ENCODE measurements around the gene HM13. TPM values are rescaled to one million over a fixed set of nuclear protein-coding genes. Genes with fewer than 3 reads are reported as not detected.

Gene HM13
- total and polyA plus RNA-seq, 2 of the 13 experiments (the other 11 are each of a cell fraction or from before 2014, with no cell fraction given): 118 to 243 TPM

- peak; percentile 10; the same call in 1 of the 2 replicates for TF ChIP-seq FOXP4 (CRISPR knock-in tag; IDR thresholded peaks at IDR 0.05)
- TF ChIP-seq ATF4 (CRISPR knock-in tag; IDR thresholded peaks at IDR 0.05): peak in 1 of 2 experiments; percentile 54; a peak in 1 of 4 replicates
- no peak for TF ChIP-seq ZBTB20 (CRISPR knock-in tag; IDR thresholded peaks at IDR 0.05; ENCODE audit: borderline replicate concordance, low read depth)
- no peak for TF ChIP-seq STAG1 (CRISPR knock-in tag; IDR thresholded peaks at IDR 0.05)
- TF ChIP-seq THAP7 (CRISPR knock-in tag; IDR thresholded peaks at IDR 0.05): no peak
- 0 out of 2 replicates have a peak, but pooled peaks have one; percentile 6 for TF ChIP-seq CHD2 (IDR thresholded peaks at IDR 0.05; ENCODE audit: low read depth, low read length)
- TF ChIP-seq MIER2 (CRISPR knock-in tag; IDR thresholded peaks at IDR 0.05): no peak
- 0 out of 2 replicates have a peak, but pooled peaks have one; percentile 90 for TF ChIP-seq ZNF17 (CRISPR knock-in tag; IDR thresholded peaks at IDR 0.05)
- TF ChIP-seq, protein P1, sequence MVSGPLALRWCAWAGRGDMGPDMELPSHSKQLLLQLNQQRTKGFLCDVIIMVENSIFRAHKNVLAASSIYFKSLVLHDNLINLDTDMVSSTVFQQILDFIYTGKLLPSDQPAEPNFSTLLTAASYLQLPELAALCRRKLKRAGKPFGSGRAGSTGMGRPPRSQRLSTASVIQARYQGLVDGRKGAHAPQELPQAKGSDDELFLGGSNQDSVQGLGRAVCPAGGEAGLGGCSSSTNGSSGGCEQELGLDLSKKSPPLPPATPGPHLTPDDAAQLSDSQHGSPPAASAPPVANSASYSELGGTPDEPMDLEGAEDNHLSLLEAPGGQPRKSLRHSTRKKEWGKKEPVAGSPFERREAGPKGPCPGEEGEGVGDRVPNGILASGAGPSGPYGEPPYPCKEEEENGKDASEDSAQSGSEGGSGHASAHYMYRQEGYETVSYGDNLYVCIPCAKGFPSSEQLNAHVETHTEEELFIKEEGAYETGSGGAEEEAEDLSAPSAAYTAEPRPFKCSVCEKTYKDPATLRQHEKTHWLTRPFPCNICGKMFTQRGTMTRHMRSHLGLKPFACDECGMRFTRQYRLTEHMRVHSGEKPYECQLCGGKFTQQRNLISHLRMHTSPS (CRISPR knock-in tag; IDR thresholded peaks at IDR 0.05; ENCODE audit: low read depth): 0 out of 2 replicates have a peak, but pooled peaks have one; percentile 26
- peak; percentile 54 for TF ChIP-seq TARDBP (CRISPR knock-in tag; IDR thresholded peaks at IDR 0.05)
- 0 out of 2 replicates have a peak, but pooled peaks have one; percentile 6 for TF ChIP-seq ZNF788 (CRISPR knock-in tag; IDR thresholded peaks at IDR 0.05; ENCODE audit: borderline replicate concordance)
- TF ChIP-seq PHF5A (CRISPR knock-in tag; IDR thresholded peaks at IDR 0.05; ENCODE audit: low read depth, unreplicated experiment): no peak
- TF ChIP-seq, protein P2, sequence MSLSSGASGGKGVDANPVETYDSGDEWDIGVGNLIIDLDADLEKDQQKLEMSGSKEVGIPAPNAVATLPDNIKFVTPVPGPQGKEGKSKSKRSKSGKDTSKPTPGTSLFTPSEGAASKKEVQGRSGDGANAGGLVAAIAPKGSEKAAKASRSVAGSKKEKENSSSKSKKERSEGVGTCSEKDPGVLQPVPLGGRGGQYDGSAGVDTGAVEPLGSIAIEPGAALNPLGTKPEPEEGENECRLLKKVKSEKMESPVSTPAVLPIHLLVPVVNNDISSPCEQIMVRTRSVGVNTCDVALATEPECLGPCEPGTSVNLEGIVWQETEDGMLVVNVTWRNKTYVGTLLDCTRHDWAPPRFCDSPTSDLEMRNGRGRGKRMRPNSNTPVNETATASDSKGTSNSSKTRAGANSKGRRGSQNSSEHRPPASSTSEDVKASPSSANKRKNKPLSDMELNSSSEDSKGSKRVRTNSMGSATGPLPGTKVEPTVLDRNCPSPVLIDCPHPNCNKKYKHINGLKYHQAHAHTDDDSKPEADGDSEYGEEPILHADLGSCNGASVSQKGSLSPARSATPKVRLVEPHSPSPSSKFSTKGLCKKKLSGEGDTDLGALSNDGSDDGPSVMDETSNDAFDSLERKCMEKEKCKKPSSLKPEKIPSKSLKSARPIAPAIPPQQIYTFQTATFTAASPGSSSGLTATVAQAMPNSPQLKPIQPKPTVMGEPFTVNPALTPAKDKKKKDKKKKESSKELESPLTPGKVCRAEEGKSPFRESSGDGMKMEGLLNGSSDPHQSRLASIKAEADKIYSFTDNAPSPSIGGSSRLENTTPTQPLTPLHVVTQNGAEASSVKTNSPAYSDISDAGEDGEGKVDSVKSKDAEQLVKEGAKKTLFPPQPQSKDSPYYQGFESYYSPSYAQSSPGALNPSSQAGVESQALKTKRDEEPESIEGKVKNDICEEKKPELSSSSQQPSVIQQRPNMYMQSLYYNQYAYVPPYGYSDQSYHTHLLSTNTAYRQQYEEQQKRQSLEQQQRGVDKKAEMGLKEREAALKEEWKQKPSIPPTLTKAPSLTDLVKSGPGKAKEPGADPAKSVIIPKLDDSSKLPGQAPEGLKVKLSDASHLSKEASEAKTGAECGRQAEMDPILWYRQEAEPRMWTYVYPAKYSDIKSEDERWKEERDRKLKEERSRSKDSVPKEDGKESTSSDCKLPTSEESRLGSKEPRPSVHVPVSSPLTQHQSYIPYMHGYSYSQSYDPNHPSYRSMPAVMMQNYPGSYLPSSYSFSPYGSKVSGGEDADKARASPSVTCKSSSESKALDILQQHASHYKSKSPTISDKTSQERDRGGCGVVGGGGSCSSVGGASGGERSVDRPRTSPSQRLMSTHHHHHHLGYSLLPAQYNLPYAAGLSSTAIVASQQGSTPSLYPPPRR (CRISPR knock-in tag; IDR thresholded peaks at IDR 0.05; ENCODE audit: borderline replicate concordance): 0 out of 2 replicates have a peak, but pooled peaks have one; percentile 3
- no peak for TF ChIP-seq ZBTB49 (CRISPR knock-in tag; IDR thresholded peaks at IDR 0.05; ENCODE audit: borderline replicate concordance)
- TF ChIP-seq HNRNPK (IDR thresholded peaks at IDR 0.05; ENCODE audit: low read depth, low read length, poor library complexity, severe bottlenecking): peak; percentile 40
These were observed 93.5 kb downstream of the HM13 start (continued) for GRCh38 chr20:31607640-31608250.

All from HepG2 (cell line).